Activated CD4-positive, alpha-beta T cell treated with anti-CD3 and anti-CD28 coated beads, Interleukin-2, amount 50 U/mL, for 4 hours (primary cell): ENCODE data around the gene PRPF6.
A peak's percentile ranks its signal among the peaks of the same experiment; 100 is the strongest.

Experiments used
- DNase-seq, 2 experiments: peaks; one replicate each; pipeline ENCODE4 v3.0.0-alpha.2; 2020

Gene PRPF6

DNA sequence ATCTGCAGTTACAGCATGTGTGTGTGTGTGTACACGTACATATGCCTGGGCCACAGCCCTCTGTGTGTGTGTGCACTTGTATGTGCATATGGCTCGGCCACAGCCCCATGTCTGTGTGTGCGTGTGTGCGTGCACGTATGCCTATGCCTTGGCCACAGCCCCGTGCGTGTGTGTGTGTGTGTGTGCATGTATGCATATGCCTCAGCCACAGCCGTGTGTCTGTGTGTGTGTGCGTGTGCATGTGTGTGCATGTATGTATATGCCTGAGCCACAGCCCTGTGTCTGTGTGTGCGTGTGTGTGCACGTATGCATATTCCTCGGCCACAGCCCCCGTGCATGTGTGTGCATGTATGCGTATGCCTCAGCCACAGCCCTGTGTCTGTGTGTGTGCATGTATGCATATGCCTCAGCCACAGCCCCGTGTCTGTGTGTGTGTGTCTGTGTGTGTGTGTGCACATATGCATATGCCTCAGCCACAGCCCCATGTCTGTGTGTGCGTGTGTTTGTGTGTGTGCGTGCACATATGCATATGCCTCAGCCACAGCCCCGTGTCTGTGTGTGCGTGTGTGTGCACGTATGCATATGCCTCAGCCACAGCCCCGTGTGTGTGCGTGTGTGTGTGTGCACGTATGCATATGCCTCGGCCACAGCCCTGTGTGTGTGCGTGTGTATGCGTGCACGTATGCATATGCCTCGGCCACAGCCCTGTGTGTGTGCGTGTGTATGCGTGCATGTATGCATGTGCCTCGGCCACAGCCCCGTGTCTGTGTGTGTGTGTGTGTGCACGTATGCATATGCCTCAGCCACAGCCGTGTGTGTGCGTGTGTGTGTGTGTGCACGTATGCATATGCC is 40.4 kb downstream of the PRPF6 start:
- DNase-seq, result no peak

DNA sequence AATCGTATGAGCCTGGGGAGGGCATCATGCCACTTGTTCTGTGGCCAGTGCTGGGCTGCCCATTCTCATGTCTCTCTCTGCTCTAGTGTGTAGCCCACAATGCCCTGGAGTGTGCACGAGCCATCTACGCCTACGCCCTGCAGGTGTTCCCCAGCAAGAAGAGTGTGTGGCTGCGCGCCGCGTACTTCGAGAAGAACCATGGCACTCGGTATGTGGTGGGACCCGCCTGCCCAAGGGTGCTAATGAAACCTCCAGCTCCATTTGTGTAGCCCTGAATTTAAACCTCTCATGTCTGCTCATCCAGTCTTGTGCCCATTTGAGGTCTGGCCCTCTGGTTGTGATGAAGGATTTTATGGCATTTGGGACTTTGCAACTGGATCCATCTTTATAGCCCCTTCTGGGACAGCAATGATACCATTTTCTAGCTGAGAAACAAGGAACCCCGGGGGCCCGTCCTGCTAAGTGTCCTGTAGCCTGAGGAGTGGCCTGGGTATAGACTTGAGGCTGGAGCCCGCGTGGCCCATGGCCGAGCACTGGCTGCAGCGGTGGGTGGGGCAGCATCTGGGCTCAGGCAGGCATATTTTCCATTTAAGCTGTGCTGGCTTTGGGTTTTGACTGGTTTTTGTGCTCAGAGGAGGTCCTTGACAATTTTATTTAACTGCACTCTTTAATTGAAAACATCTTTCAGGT is 41.9 kb downstream of the PRPF6 start:
- no peak for DNase-seq

DNA sequence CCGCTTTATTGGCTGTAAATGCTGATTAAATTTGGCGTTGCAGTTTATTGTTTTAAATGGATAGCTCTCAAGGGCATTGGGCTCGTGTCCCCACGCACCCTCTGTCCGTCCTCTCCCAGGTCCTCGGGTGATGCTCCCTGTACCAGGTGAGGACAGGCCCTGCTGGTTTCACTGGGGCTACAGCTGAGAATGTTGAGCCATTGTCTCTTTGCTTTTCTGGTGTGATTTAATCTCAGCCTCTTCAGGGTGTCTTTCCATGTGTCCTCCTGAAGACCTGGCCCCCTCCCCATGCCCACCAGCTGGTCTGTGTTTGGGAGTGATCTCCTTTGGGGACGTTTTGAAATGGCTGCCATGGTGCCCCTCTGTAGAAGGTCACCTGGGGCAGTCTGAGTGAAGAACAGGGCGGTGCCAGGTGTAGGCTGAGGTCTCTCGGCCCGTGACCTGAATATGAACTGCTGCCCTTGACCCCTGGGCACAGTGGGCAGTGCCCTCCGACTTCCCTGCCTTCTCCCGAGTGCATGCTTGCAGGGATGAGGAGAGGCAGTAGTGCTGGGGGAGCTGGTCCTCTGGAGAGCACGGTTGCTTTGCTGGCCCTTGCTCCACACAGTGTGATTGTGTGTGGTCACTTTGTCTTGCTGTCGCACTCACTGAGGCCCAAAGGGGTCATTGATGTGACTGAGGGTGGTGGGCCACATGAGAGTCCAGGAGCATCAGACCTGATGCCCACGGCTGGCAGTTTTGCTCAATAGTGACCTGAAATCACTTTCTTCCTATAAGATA is 42.6 kb downstream of the PRPF6 start:
- DNase-seq, result no peak

DNA sequence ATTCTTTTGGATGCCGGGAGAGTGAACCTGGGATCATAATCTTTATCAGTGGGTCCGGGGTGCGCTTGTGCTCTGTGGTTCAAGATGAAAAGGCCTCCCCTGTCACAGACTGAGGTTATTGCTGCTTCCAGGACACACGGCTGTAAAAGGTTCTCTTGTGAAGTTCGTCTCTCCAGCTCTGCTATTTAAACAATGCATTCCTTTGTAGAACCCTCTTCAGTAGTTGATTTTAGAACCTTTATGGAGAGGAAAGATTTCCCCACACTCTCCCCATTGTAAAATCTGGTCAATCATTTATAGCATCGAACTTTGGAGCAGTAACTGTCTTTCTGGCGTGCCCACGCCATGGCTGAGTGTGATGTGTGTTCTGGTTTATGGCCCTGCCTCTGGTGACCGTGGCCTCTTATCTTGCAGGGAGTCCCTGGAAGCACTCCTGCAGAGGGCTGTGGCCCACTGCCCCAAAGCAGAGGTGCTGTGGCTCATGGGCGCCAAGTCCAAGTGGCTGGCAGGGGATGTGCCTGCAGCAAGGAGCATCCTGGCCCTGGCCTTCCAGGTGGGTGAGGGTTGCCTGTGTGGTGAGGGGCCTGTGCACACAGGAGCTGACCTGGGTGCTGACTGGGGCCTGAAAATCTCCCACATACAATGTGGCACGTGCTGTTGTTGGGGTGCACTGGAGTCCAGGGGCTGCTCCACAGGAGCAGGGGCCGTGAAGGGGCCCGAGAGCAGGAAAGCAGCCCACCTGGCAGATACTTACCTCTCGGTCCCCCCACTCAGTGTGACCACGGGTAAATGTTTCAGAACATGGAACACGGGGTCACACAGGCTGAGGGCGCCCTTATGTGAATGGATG is 43.4 kb downstream of the PRPF6 start:
- no peak for DNase-seq

DNA sequence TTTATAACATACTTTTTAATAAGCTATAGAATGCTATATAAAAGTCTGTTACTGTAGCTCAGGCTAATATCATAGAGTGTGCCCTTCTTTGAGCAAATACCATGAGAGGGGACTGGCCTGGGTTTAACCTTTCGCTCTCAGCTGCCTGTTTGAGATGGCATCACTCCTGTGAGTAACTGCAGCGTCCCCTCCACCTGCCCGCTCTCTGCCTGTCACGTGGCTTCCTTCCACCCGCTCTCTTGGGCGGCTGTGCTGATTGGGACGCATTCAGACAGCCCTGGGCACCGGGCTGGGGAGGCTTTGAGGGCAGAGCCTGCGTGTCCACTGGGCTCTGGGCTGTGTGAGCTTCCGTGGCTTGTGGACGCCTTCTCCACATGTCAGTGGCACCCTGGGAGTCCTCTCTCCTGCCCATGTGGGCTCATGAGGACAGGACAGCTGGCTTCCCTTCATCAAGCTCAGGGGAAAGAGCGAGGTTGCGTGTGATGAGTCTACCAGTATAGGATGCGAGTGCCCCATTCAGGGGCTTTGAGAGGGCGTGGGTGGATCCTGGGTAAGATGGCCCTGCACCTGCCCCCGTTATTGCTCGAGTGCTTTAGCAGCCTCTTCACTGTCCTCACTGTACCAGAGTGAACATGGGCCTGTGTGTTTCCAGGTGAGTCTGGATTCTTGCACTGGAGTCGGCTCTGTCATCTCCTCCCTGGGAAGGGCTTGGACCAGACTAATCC is 44.3 kb downstream of the PRPF6 start:
- no peak for DNase-seq

DNA sequence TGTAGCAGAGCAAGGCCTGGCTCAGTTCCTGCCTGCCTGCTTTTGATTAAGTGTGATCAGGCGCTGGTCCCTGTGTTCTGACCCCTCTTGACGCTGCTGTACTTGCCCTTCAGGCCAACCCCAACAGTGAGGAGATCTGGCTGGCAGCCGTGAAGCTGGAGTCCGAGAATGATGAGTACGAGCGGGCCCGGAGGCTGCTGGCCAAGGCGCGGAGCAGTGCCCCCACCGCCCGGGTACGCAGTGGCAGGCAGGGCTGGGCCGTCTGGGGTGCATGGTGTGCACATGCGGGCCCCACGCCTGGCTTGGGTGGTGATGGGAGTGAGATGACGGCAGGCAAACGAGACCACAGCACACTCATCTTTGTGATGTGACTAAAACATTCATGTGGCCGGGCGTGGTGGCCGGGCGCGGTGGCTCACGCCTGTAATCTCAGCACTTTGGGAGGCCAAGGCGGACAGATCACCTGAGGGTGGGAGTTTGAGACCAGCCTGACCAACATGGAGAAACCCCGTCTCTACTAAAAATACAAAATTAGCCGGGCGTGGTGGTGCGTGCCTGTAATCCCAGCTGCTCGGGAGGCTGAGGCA is 45.0 kb downstream of the PRPF6 start:
- no peak for DNase-seq

DNA sequence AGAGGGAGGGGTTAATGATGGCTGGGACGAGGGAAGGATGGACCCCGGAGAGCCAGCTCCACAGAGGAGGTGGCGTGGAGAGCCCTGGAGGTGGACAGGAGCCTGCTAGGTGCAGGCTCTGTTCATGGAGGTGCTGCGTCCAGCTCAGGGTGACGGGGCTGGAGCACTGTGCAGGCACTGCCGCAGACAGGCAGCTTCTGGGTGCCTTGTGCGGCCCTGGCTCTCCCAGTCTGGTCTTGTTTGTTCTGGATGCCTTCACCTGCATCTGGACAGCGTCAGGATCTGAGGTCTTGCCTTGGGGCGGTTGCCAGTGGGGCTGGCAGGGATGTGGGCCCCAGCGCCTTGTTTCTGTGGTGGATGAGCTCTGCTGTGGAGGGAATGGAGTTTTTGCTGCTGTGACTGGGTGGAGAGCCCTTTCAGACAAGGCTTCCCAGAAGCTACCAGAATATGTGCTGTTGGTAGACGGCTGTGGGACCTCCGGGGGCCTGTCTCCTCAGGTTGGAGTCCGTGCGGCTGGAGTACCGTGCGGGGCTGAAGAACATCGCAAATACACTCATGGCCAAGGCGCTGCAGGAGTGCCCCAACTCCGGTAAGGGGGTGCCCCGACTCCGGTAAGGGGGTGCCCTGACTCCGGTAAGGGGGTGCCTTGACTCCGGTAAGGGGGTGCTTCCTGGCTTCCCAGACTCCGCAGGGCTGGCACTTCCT is 47.2 kb downstream of the PRPF6 start:
- no peak for DNase-seq

DNA sequence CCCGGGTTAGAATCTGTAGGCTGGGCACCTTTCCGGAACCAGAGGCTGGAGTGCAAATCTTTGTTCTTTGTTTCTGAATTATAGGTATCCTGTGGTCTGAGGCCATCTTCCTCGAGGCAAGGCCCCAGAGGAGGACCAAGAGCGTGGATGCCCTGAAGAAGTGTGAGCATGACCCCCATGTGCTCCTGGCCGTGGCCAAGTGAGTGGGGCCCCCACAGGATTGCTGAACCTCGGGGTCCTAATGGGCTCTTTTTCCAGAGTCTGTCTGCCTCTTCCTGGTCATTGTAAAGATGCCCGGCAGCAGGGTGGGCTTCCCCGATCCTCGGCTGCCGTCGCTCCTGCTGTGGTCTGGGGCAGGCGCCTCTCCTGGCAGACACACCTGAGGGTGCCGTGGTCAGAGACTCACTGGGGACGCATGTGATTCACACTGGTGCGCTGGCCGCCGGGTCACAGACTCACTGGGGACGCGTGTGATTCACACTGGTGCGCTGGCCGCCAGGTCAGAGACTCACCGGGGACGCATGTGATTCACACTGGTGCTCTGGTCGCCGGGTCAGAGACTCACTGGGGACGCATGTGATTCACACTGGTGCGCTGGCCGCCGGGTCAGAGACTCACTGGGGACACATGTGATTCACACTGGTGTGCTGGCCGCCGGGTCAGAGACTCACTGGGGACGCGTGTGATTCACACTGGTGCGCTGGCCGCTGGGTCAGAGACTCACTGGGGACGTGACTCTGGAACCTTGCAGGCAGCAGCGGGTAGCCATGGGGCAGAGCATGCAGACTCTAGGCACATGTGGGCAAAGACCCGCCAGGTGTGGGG is 48.6 kb downstream of the PRPF6 start:
- no peak for DNase-seq

DNA sequence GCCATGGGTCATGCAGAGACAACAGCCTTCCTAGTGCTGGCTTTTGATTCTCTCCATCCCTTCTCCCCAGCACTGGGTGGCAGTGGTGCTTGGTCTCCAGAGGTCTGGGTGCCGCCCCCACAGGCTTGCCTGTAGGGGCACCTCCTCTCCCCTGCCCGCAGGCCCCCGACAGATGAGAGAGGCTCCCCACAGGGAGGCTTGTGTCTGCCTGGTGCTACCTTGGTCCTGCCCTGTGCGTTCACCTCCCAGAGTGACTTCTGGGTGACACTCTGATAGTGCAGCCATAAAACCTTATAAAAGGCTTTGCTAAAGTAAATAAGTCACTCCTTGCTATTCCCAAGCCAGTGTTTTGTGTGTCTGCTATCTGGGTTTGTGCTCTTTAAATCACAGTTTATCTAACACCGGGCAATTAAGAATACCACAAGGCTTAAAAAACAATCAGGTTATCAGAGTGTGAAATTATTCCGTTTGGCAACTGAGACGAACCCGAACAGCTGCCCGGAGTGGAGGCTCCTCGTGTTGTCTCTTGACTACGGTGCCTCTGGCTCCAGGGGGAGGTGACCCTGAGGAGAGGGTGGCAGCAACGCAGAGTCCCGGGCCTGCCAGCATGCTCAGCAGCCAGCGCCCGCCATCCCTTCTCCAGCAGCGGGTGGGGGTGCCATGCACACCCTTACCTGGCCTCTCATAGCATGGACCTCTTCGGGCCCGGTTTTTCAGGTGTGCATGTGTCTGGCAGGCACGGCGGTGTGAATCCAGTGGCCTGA is 49.6 kb downstream of the PRPF6 start:
- DNase-seq, result no peak

DNA sequence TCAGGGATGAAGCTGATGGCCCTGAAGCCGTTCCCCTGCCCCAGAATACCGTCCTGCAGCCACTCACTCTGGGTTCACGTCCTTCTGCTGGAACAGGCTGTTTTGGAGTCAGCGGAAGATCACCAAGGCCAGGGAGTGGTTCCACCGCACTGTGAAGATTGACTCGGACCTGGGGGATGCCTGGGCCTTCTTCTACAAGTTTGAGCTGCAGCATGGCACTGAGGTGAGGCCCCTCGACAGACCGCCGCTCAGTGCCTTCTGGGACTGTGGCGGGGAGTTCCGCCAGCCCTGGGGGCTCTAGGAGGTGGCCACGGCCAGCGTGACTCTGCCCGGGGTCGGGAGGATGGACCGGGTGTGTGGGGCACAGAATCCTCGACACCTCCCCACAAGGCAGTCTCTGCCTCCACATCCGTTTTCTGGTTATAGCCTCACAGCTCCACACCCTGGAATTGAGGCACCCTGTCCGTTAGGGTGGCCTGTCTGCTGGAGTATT is 50.9 kb downstream of the PRPF6 start:
- DNase-seq, result no peak

DNA sequence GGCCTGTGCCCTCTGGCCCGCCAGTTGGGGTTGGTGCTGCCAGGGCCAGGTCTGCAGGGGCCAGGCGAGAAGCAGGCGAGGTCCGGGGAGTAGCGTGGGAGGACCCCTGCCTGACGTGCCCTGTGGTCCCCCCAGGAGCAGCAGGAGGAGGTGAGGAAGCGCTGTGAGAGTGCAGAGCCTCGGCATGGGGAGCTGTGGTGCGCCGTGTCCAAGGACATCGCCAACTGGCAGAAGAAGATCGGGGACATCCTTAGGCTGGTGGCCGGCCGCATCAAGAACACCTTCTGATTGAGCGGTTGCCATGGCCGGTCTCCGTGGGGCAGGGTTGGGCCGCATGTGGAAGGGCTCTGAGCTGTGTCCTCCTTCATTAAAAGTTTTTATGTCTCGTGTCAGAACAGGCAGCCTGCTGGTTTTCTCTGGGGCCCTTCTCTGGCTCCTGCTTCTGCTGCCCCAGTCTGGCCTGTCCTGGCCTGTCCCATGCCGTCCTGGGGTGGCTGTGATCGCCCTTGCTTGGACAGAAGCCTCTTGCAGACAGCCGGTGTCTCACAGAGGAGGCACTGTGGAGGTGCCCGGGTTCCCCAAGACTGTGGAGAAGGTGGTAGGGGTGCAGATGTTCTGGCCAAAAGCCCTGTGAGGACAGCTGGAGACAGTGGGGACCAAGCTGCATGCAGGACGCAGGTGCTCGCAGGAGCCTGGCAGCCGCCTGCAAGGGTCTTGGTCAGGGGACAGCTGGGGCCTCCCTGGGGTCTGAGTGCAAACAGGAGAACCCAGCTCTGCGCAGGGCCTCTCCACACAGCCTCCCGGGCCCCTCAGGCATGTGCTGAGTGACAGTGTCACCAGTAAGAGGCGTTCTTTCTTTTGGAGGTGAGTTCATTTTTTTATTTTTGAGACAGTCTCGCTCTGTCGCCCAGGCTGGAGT is 52.0 kb downstream of the PRPF6 start:
- DNase-seq, result no peak

DNA sequence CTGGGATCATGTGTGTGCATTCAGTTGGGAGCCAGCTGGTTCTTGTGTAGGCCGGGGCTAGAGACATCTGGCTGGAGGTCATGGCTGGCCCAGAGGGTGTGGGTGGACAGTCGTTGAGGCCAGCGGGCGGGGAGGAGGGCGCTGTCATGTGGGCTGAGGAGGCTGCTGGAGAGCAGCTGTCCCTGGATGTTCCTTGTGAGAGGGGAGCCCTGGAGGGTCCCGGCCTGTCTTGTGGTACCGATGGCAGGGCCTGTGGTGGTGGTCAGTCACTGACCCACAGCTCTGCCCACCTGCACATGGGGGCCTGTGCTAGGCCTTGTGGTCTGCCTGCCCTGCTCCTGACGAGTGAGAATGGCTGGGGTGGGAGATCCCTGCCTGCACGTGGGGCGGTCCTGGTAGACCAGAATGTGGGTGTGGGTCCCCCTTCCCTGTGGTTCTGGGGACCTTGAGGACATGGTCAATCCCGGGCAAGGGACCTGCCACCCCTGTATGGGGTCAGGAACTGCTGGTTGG is 53.1 kb downstream of the PRPF6 start:
- no peak for DNase-seq

DNA sequence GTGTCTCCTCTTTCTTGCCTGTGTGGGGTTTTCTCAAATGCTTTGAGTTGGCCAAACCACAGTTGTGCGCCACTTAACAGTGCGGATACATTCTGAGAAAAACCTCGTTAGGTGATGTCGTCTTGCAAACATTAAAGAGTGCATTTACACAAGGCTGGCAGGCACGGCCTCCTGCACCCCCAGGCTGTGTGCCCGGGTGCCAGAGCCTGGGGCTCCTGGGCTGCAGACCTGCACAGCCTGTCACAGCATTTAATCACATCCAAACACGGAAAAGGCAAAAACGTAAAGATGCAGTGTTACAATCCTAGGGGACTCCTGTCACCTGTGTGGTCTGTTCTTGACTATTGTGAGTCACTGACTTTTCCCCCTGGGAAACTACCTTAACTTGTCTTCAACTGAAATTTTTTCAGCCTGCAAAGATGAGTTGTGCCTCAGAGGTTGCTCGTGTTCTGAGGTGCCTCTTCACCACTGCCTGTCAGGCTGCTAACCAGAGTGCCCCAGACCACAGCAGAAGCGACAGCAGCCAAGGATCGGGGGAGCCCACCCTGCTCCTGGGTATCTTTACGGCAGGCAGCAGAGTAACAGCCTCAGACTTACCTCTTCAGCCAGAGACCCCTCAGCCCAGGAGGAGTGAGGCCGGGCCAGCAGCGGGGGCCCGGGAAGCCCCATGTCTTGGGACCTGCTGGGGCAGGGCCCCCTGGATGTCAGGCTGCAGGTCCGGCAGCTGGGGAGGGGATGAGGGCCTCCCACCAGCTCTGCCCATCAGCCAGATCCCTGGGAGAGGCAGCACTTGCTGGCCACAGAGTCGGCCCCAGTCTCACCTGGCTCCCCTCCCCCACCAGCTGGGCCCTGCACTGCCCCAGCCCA is 54.4 kb downstream of the PRPF6 start:
- peak in 1 of 2 experiments; percentile 31 for DNase-seq

DNA sequence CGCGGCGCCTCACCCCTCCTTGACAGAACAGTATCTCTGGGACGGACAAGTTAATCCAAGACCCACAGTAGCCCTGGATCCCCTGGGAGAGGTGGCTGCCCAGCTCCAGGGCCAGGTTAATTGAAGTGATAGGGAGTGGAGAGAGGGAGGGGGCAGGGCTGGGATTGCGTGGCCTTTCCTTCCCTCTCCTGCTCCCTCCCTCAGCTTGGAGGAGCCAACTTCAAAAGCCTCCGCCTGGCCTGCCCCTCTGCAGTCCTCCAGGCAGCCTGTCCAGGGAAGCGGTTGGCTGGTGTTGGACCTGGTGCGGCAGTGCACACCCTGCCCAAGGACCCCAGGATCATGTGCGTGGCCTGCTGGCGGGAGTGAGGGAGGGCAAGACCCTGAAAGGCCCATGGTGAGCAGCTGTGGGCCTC is 55.0 kb downstream of the PRPF6 start, which contains the start of gene C20orf204:
Gene C20orf204, plus strand, starts transcription at position 250 of the 413 bp plus-strand sequence. Its CDS starts 142 bp downstream, at position 392.
- DNase-seq, result no peak

DNA sequence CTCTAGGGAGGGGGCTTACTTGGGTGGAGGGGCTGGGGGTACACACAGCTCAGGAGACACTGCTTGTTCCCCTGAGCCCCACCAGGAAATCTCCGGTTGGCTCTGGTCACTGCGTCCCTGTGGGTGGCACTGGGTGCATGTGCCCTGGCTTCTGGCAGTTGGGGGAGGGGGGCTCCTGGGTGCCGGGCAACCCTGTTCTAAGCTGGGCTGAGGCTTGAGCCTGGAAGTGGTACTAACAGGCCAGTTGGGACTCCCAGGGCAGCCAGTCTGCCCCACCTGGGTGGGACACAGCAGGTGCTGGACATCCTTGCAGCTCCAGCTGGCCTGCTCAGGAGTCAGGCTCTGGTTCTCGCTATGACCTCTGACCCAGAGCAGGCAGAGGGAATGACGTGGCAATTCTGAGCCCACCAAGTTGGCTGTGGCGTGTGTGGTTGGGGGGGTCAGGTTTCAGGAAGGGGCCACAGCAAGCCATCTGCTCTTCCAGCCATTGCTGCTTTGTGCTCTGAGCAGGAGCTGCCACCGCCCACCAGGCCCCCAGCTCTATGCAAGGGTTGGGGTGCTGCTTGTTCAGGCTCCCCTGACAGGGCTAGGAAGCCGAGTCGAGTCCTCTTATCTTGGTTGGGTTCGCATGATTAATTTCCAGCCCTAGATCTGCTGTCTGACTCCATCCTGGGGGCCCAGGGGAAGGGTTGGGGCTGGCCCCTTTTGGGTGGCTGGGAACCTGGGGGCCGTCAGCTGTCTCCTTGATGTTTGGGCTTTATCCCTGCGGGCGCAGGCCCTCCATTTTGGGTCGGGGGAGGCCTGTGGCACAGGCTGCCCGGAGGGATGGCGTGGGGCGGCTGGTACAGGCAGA is 55.6 kb downstream of the PRPF6 start:
- DNase-seq, result no peak

DNA sequence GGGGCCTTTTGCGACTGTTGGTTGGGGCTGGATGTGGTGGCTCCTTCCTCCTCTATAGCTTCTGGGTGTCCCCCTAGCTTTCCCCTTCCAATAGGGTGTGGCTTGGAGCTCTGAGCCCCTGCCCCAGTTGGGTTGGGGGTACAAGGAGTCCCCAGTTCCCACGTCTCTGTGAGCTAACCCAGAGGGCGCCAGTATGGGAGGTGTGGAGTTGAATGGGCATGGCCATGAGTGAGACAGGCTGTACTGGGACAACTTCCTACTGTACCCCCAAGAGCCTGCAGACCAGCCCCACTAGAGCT is 56.2 kb downstream of the PRPF6 start:
- DNase-seq, result no peak
